ENCODE data around the gene ABCB8.

DNA sequence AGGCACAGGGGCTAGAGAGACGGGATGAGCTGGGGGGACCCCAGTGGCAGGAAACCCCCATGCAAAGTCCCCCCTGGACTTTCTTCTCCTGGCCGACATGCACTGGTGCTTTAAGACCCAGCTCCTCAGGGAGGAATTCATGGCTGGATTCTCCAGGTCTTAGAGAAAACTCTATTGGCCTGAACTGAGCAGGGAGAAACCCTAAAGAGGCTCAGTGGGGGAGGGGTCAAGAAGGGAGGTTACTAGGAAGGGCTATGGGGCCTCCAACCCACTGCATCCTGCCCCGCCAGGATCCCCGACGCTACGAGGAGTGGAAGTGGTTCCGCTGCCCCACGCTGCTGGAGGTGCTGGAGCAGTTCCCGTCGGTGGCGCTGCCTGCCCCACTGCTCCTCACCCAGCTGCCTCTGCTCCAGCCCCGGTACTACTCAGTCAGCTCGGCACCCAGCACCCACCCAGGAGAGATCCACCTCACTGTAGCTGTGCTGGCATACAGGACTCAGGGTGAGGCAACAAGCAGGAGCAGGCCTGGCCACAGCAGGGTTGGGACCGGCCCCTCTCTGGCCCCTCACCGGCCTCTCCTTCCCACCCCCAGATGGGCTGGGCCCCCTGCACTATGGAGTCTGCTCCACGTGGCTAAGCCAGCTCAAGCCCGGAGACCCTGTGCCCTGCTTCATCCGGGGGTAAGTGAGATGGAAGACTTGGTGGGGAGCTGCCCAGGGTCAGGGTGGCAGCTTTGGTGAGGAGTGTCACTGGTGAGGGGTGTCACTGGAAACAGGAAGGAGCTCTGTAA is 17.7 kb upstream of the ABCB8 start:
- TF ChIP-seq, protein P1, sequence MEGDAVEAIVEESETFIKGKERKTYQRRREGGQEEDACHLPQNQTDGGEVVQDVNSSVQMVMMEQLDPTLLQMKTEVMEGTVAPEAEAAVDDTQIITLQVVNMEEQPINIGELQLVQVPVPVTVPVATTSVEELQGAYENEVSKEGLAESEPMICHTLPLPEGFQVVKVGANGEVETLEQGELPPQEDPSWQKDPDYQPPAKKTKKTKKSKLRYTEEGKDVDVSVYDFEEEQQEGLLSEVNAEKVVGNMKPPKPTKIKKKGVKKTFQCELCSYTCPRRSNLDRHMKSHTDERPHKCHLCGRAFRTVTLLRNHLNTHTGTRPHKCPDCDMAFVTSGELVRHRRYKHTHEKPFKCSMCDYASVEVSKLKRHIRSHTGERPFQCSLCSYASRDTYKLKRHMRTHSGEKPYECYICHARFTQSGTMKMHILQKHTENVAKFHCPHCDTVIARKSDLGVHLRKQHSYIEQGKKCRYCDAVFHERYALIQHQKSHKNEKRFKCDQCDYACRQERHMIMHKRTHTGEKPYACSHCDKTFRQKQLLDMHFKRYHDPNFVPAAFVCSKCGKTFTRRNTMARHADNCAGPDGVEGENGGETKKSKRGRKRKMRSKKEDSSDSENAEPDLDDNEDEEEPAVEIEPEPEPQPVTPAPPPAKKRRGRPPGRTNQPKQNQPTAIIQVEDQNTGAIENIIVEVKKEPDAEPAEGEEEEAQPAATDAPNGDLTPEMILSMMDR (IDR thresholded peaks at IDR 0.05), result no peak
- TF ChIP-seq POLR2A (IDR thresholded peaks at IDR 0.05), result no peak
- TF ChIP-seq EP300 (IDR thresholded peaks at IDR 0.05), result no peak

Measured in tibial nerve (tissue), 4 donors.